ENCODE measurements around the gene CHPF.

GRCh38 chr2:219542931-219543595, 546 bp downstream of the CHPF start:
- TF ChIP-seq, protein P1, sequence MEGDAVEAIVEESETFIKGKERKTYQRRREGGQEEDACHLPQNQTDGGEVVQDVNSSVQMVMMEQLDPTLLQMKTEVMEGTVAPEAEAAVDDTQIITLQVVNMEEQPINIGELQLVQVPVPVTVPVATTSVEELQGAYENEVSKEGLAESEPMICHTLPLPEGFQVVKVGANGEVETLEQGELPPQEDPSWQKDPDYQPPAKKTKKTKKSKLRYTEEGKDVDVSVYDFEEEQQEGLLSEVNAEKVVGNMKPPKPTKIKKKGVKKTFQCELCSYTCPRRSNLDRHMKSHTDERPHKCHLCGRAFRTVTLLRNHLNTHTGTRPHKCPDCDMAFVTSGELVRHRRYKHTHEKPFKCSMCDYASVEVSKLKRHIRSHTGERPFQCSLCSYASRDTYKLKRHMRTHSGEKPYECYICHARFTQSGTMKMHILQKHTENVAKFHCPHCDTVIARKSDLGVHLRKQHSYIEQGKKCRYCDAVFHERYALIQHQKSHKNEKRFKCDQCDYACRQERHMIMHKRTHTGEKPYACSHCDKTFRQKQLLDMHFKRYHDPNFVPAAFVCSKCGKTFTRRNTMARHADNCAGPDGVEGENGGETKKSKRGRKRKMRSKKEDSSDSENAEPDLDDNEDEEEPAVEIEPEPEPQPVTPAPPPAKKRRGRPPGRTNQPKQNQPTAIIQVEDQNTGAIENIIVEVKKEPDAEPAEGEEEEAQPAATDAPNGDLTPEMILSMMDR (IDR thresholded peaks at IDR 0.05 in 2 of 3, conservative IDR thresholded peaks at IDR 0.05 in 1 of 3; ENCODE audit: borderline replicate concordance in 1 of 3, insufficient read depth in 1 of 3, low read depth in 2 of 3, low read length in 2 of 3), result no peak
- TF ChIP-seq, protein P2, sequence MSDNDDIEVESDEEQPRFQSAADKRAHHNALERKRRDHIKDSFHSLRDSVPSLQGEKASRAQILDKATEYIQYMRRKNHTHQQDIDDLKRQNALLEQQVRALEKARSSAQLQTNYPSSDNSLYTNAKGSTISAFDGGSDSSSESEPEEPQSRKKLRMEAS (IDR thresholded peaks at IDR 0.05), result no peak
- TF ChIP-seq YY1 (IDR thresholded peaks at IDR 0.05; ENCODE audit: extremely low read depth, insufficient replicate concordance, low read depth, low read length) (no peak), EZH2 (IDR thresholded peaks at IDR 0.05) (no peak), POLR2A (IDR thresholded peaks at IDR 0.05; ENCODE audit: borderline replicate concordance, extremely low read depth, insufficient read depth, insufficient read length) (peak; percentile 35), POLR2AphosphoS5 (IDR thresholded peaks at IDR 0.05; ENCODE audit: low read depth, low read length) (no peak), CEBPB (IDR thresholded peaks at IDR 0.05; ENCODE audit: low read depth) (no peak), ZBTB33 (IDR thresholded peaks at IDR 0.05; ENCODE audit: extremely low read depth, insufficient replicate concordance, low read length) (no peak), JUND (IDR thresholded peaks at IDR 0.05) (no peak), TCF7L2 (IDR thresholded peaks at IDR 0.05; ENCODE audit: borderline replicate concordance, extremely low read depth, insufficient read depth, insufficient read length) (no peak), ATF3 (IDR thresholded peaks at IDR 0.05) (no peak), EZH2phosphoT487 (IDR thresholded peaks at IDR 0.05; ENCODE audit: borderline replicate concordance) (no peak), RAD21 (IDR thresholded peaks at IDR 0.05; ENCODE audit: low read depth) (no peak)

Measured in HCT116 (cell line).